ENCODE measurements around the gene CHMP4A. TPM values are rescaled to one million over a fixed set of nuclear protein-coding genes. Genes with fewer than 3 reads are reported as not detected.

Gene CHMP4A, protein sequence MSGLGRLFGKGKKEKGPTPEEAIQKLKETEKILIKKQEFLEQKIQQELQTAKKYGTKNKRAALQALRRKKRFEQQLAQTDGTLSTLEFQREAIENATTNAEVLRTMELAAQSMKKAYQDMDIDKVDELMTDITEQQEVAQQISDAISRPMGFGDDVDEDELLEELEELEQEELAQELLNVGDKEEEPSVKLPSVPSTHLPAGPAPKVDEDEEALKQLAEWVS
- polyA plus RNA-seq (2013, experiment 1 of 4), result 69.1 TPM
- polyA plus RNA-seq (2013, experiment 2 of 4), result 66.9 TPM
- 46.1 TPM for polyA plus RNA-seq (2013, experiment 3 of 4)
- polyA plus RNA-seq (2013, experiment 4 of 4), result 56.9 TPM

DNA sequence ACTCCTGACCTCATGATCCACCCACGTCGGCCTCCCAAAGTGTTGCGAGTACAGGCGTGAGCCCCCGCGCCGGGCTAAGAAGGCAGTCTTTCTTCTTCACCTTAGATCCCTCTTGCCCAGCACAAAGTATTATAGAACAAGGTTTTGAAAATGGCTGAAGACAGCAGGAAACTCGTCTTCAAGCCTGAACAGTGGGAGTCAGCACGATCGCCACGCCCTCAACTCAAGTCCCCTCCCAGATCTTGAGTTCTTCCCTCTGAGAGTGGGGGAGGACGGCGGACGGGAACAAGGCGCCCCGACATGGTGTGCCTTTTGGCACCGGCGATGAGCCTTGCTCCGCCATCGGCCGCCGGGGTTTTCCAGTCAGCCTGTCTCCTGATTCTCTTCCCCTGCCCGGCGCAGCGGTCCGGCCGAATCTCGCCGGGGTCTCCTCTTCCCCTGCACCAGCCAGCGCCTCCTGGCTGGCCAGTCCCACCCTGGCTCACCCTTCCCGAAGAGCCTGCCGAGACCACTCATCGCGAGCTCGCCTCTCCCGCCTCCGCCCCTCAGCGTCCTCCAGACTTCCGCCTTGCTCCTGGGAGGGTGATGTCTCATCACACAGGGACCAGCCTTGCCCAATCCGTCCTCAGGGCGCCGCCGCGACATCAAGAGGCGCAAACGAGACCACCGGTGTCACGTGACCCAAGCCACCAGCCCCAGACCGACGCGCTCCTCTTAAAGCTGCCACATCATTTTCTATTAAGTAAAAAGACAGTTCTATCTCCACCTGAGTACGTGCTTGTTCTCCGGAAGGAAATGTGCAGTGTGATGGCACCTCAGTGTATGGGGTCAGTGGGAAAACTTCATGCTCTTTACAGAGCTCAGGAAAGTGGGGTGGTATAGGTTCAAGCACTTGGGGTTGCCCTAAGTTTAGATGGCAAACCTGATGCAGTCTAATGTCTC, at the start of gene CHMP4A:
CHMP4A (minus strand) TSS at position 565 of the 942 bp plus-strand sequence; CDS start at position 516, 49 bp downstream.
- Histone ChIP-seq H3K27ac (ENCODE audit: insufficient read depth, low read depth, low read length, poor library complexity, severe bottlenecking) (peak within 1 kb of the TSS; percentile 92), H3K4me3 (ENCODE audit: insufficient read depth, low read depth, low read length) (peak within 1 kb of the TSS; percentile 54), H3K36me3 (ENCODE audit: control insufficient read depth, insufficient read depth, low read length) (peaks cover 22% of the 10 kb centered on the region), H3K9me3 (ENCODE audit: control insufficient read depth, low read length) (no peaks in the 10 kb centered on the region), H3K4me1 (ENCODE audit: control insufficient read depth, insufficient read depth, low read length) (peaks cover 8% of the 10 kb centered on the region), H3K27me3 (ENCODE audit: control insufficient read depth, insufficient read depth, low read length, poor library complexity, severe bottlenecking) (no peaks in the 10 kb centered on the region)
- WGBS, 2 experiments, result 0 to 1% methylated on average over 53 of the region's 53 CpGs

DNA sequence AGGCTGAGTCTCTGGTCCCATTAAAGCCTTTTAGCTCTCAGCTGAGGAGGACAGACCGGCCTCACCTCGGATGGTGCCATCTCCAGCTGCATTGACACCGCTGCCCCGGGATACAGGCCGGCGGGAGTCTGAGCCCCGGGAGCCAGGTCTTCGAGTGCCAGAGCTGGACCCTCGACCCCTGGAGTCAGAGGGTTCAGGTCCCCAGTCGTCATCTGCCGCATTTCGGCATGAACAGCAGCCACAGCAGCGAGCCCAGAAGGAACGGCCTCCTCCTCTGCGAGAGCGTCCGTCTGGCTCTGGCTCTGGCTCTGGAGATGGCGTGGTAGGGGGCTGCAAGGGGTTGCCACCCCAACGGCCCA, 48.7 kb upstream of the CHMP4A start:
- Histone ChIP-seq H3K27me3 (ENCODE audit: control insufficient read depth, insufficient read depth, low read length, poor library complexity, severe bottlenecking) (no peaks in the 10 kb centered on the region), H3K36me3 (ENCODE audit: control insufficient read depth, insufficient read depth, low read length) (no peaks in the 10 kb centered on the region), H3K4me1 (ENCODE audit: control insufficient read depth, insufficient read depth, low read length) (no peaks in the 10 kb centered on the region), H3K4me3 (ENCODE audit: insufficient read depth, low read depth, low read length) (no peak overlapping the region), H3K27ac (ENCODE audit: insufficient read depth, low read depth, low read length, poor library complexity, severe bottlenecking) (no peak overlapping the region), H3K9me3 (ENCODE audit: control insufficient read depth, low read length) (no peaks in the 10 kb centered on the region)
- WGBS, 2 experiments, result 92 to 93% methylated on average over 19 of the region's 19 CpGs

DNA sequence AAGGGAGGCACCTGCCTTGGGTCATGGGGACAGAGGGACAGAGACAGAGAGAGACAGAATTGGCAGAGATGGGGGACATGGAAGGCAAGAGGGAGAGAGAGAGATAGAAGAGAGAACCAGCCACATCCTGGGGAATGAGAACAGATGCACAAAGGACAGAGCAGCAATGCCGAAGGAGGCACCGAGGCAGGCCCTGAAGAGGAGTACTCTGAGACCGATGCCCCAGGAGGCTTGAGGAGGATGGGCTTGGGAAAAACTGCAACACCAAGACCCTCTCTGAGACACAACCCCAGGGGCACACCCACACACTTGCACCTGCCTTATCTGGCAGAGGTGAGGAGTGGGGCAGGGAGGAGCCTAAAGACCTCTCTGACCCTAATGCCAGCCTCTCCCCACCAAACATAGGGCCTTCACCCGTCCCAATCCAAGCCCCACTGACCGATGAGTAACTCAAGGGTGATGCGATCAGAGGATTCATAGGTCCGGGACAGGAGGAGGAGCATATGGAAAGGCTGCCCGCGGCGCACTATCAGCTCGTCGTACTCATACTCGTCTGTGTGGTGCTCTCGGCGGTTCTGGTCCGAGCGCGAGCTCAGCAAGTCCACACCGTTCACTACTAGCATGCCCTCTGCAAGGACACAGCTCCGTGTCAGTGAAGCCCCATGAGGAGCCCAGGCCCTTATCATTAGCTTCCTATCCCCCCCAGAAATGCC, 48.1 kb upstream of the CHMP4A start:
- Histone ChIP-seq H3K4me3 (ENCODE audit: insufficient read depth, low read depth, low read length) (no peak overlapping the region), H3K9me3 (ENCODE audit: control insufficient read depth, low read length) (no peaks in the 10 kb centered on the region), H3K27me3 (ENCODE audit: control insufficient read depth, insufficient read depth, low read length, poor library complexity, severe bottlenecking) (no peaks in the 10 kb centered on the region), H3K36me3 (ENCODE audit: control insufficient read depth, insufficient read depth, low read length) (no peaks in the 10 kb centered on the region), H3K27ac (ENCODE audit: insufficient read depth, low read depth, low read length, poor library complexity, severe bottlenecking) (no peak overlapping the region), H3K4me1 (ENCODE audit: control insufficient read depth, insufficient read depth, low read length) (no peaks in the 10 kb centered on the region)
- 93% methylated on average over 20 of the region's 20 CpGs for WGBS, 2 experiments

DNA sequence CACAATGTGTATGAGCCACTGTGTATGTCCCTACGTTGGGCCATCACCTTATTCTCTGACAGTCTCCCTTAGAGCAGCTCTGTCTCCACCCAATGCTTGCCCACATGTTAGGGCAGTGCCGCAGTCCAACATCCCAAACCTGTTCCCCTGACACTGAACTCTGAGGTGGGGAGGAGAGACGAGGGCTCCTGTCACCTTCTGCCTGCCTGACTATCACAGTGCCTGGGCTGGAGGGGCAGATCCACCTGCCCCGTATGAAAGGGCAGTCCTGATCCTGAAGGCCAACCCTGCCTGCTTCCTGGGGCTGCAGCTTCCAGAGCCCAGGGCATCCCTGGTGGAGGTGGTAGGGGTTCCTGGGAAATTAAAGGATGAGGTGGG, 47.5 kb upstream of the CHMP4A start:
- no peaks in the 10 kb centered on the region for H3K27me3 ChIP-seq (ENCODE audit: control insufficient read depth, insufficient read depth, low read length, poor library complexity, severe bottlenecking)
- no peak overlapping the region for H3K27ac ChIP-seq (ENCODE audit: insufficient read depth, low read depth, low read length, poor library complexity, severe bottlenecking)
- H3K36me3 ChIP-seq (ENCODE audit: control insufficient read depth, insufficient read depth, low read length), result no peaks in the 10 kb centered on the region
- no peaks in the 10 kb centered on the region for H3K4me1 ChIP-seq (ENCODE audit: control insufficient read depth, insufficient read depth, low read length)
- H3K4me3 ChIP-seq (ENCODE audit: insufficient read depth, low read depth, low read length), result no peak overlapping the region
- H3K9me3 ChIP-seq (ENCODE audit: control insufficient read depth, low read length), result no peaks in the 10 kb centered on the region
- WGBS, 2 experiments, result 85 to 91% methylated on average over 4 of the region's 4 CpGs

DNA sequence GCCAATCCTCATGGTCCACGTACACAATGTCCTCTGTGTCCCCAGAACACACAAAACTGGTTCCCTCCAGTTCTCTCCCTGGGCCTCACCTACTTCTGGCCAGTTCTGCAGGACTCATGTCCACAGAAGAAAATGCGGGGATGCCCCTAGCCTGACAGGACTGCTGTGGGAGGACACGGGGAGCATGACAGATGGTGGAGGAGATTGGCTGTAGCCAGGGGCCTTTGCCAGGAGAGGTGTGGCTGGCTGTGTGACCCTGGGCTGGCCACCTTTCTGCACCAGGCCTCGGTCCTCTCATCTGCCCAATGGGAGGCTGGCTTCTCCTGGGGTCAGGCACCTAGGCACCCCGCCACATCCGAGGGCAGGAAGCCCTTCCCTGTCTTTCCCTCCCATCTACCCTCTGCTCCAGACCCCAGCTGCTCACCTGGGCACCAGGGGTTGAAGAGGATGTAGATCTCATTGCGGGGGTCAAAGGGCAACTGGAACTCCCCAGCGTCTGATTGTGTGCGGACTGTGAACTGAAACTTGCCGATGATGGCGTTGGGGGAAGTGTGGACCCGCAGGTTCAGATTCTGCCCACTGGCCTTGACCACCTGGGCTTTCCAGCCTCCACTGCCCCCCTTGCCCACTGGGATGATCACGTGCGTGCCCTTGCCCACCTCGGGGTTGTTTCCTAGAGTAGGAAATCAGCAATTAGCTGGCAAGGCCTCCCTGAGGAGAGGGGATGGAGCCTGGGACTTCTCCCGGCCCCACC, 46.9 kb upstream of the CHMP4A start:
- Histone ChIP-seq H3K36me3 (ENCODE audit: control insufficient read depth, insufficient read depth, low read length) (no peaks in the 10 kb centered on the region), H3K27me3 (ENCODE audit: control insufficient read depth, insufficient read depth, low read length, poor library complexity, severe bottlenecking) (no peaks in the 10 kb centered on the region), H3K27ac (ENCODE audit: insufficient read depth, low read depth, low read length, poor library complexity, severe bottlenecking) (no peak overlapping the region), H3K9me3 (ENCODE audit: control insufficient read depth, low read length) (no peaks in the 10 kb centered on the region), H3K4me1 (ENCODE audit: control insufficient read depth, insufficient read depth, low read length) (no peaks in the 10 kb centered on the region), H3K4me3 (ENCODE audit: insufficient read depth, low read depth, low read length) (no peak overlapping the region)
- 88 to 90% methylated on average over 16 of the region's 16 CpGs for WGBS, 2 experiments

DNA sequence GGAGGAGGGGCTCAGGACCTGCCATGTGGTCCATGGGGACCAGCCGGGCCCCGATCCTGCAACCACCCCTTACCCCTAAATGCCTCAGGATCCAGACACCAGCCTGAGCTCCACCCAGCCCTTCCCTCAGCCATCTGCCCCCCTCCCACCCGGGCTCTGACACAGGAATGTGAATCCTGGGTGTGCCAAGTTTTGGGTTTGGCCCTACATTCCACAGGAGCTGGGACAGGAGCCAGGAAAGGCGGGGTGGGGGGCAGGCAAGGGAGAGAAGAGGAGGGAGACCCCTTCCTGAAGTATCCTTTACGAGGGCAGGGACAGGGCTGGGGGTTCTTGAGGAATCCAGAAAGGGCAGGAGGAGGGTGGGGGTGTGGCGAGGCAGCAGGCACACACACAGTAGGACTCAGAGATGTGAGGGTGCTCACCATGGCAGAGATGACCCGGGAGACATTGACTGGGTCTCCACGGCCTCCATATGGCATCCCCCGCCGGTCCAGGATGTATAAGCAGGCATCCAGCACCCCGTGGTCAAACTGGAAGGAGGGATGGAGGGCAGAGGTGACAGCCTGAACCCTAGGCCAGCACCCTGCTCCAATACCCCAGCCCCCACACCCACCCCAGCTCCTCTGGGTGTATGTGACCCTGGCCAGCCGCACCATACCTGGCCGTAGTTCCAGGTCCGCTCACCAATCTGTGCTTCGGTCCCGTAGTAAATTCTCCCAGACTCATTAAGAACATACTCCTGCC, 46.2 kb upstream of the CHMP4A start:
- H3K36me3 ChIP-seq (ENCODE audit: control insufficient read depth, insufficient read depth, low read length), result no peaks in the 10 kb centered on the region
- no peaks in the 10 kb centered on the region for H3K9me3 ChIP-seq (ENCODE audit: control insufficient read depth, low read length)
- H3K27me3 ChIP-seq (ENCODE audit: control insufficient read depth, insufficient read depth, low read length, poor library complexity, severe bottlenecking), result no peaks in the 10 kb centered on the region
- no peak overlapping the region for H3K4me3 ChIP-seq (ENCODE audit: insufficient read depth, low read depth, low read length)
- 88 to 92% methylated on average over 16 of the region's 16 CpGs for WGBS, 2 experiments
- H3K4me1 ChIP-seq (ENCODE audit: control insufficient read depth, insufficient read depth, low read length), result no peaks in the 10 kb centered on the region
- no peak overlapping the region for H3K27ac ChIP-seq (ENCODE audit: insufficient read depth, low read depth, low read length, poor library complexity, severe bottlenecking)

DNA sequence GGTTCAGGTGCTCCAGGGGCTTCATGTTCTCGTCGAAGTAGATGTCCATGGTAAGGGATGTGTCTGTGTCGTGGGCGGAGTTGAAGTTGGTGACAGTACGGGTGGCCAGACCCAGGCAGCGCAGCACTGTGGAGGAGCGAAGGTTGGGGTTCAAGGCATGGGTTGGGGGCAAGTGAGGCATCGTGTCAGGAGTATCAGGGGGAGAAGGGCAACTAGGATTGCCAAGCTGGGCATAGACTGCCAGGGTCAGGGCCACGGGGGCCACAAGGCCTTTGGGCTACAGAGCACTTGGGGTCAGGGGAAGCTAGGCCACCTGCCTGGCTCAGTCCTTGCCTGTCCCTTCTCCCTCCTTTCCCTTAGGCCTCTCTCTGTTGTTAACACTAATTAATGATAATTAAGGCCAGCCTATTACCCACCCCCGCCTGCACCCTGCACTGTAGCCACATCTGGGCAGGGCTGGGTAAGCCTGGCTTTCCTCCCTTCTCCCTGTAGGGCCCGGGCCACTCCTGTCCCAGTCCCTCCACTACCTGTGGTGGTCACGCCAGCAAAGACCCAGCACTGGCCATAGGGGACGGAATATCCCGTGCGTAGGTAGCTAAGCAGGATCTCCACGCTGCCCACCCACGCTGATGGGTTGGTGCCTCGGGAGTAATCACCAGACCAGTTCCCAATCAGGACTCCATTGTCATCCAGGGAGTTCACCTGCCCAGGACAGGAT, 45.4 kb upstream of the CHMP4A start:
- WGBS, 2 experiments, result 92 to 93% methylated on average over 18 of the region's 18 CpGs
- H3K4me3 ChIP-seq (ENCODE audit: insufficient read depth, low read depth, low read length), result no peak overlapping the region
- no peaks in the 10 kb centered on the region for H3K36me3 ChIP-seq (ENCODE audit: control insufficient read depth, insufficient read depth, low read length)
- no peaks in the 10 kb centered on the region for H3K4me1 ChIP-seq (ENCODE audit: control insufficient read depth, insufficient read depth, low read length)
- H3K27me3 ChIP-seq (ENCODE audit: control insufficient read depth, insufficient read depth, low read length, poor library complexity, severe bottlenecking), result no peaks in the 10 kb centered on the region
- no peaks in the 10 kb centered on the region for H3K9me3 ChIP-seq (ENCODE audit: control insufficient read depth, low read length)
- no peak overlapping the region for H3K27ac ChIP-seq (ENCODE audit: insufficient read depth, low read depth, low read length, poor library complexity, severe bottlenecking)

DNA sequence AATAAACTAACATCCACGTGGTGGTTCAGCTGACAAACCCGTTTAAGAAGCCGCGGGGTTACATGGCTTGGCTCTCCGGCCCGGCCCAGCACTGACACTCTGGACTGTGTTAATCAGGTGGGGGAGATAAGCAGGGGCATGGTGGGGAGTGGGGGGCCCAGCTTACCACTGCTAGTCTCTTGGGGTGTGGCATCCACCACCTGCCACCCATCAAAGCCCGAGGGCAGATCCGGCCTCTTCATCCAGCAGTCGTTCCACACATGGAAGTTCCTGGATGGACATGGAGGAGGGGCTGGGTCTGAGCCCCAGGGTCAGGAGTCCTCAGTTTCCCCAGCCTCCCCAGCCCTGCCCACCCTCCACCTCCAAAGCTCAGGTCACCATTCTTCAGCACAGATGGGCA, 44.8 kb upstream of the CHMP4A start:
- Histone ChIP-seq H3K27me3 (ENCODE audit: control insufficient read depth, insufficient read depth, low read length, poor library complexity, severe bottlenecking) (no peaks in the 10 kb centered on the region), H3K27ac (ENCODE audit: insufficient read depth, low read depth, low read length, poor library complexity, severe bottlenecking) (no peak overlapping the region), H3K9me3 (ENCODE audit: control insufficient read depth, low read length) (no peaks in the 10 kb centered on the region), H3K36me3 (ENCODE audit: control insufficient read depth, insufficient read depth, low read length) (no peaks in the 10 kb centered on the region), H3K4me1 (ENCODE audit: control insufficient read depth, insufficient read depth, low read length) (no peaks in the 10 kb centered on the region), H3K4me3 (ENCODE audit: insufficient read depth, low read depth, low read length) (no peak overlapping the region)
- WGBS, 2 experiments, result 95% methylated on average over 9 of the region's 9 CpGs

DNA sequence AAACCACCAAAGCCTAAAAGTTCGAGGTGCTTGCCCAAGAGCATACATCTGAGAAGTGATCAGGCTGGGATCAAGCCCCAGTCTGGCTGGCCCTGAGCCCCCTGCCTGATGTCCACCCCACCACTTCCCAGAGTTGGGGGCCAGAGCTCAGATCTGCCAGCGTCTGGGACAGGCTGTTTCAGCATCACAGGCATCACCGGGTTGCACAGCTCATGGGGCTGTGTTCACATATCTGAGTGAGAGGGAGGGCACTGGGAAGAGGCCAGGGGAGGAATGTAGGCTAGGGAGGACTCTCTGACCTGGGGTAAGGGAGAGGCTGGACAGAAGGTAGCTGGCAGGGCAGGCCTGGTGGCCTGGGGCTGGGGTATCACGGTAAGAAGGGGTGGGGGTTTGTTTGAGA, 43.7 kb upstream of the CHMP4A start:
- no peak overlapping the region for H3K4me3 ChIP-seq (ENCODE audit: insufficient read depth, low read depth, low read length)
- H3K9me3 ChIP-seq (ENCODE audit: control insufficient read depth, low read length), result no peaks in the 10 kb centered on the region
- no peaks in the 10 kb centered on the region for H3K27me3 ChIP-seq (ENCODE audit: control insufficient read depth, insufficient read depth, low read length, poor library complexity, severe bottlenecking)
- WGBS, 2 experiments, result 86 to 93% methylated on average over 4 of the region's 4 CpGs
- H3K4me1 ChIP-seq (ENCODE audit: control insufficient read depth, insufficient read depth, low read length), result no peaks in the 10 kb centered on the region
- H3K36me3 ChIP-seq (ENCODE audit: control insufficient read depth, insufficient read depth, low read length), result no peaks in the 10 kb centered on the region
- H3K27ac ChIP-seq (ENCODE audit: insufficient read depth, low read depth, low read length, poor library complexity, severe bottlenecking), result no peak overlapping the region
